Measurements from ENCODE around the gene CCL26.

DNA sequence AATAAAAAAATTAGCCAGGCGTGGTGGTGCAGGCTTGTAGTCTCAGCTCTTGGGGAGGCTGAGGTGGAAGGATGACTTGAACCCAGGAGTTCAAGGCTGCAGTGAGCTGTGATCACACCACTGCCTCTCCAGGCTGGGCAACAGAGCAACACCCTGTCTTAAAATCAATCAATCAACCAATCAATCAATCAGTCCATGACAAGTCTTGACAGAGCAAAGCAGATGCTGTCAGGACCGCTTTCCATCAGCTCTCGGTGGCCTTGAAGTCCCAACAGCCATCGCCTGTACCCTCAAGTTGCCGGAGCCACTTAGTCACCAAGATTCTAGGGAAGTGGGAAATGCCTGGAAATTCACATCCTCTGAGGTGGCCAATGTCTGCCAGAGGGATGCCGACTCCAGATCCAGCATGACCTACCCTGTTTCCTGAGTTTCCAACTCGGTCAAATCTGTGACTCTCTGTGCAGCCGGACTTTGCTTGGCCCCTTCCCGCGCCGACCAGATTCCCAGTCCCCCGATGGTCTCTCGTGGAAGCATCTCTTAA is 42.5 kb upstream of the CCL26 start:
- TF ChIP-seq, protein P1, sequence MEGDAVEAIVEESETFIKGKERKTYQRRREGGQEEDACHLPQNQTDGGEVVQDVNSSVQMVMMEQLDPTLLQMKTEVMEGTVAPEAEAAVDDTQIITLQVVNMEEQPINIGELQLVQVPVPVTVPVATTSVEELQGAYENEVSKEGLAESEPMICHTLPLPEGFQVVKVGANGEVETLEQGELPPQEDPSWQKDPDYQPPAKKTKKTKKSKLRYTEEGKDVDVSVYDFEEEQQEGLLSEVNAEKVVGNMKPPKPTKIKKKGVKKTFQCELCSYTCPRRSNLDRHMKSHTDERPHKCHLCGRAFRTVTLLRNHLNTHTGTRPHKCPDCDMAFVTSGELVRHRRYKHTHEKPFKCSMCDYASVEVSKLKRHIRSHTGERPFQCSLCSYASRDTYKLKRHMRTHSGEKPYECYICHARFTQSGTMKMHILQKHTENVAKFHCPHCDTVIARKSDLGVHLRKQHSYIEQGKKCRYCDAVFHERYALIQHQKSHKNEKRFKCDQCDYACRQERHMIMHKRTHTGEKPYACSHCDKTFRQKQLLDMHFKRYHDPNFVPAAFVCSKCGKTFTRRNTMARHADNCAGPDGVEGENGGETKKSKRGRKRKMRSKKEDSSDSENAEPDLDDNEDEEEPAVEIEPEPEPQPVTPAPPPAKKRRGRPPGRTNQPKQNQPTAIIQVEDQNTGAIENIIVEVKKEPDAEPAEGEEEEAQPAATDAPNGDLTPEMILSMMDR (IDR thresholded peaks at IDR 0.05) = no peak
- TF ChIP-seq POLR2AphosphoS5 (IDR thresholded peaks at IDR 0.05) = no peak
- TF ChIP-seq POLR2A (IDR thresholded peaks at IDR 0.05) = no peak
- TF ChIP-seq EP300 (IDR thresholded peaks at IDR 0.05; ENCODE audit: low read depth) = no peak
